ENCODE measurements around the gene LRMDA.

Gene LRMDA

GRCh38 chr10:75553550-75553949 is 122.1 kb downstream of the LRMDA start:
- Histone ChIP-seq H3K36me3 (ENCODE audit: insufficient read depth, low read length) (no peaks in the 10 kb centered on the region), H3K4me1 (ENCODE audit: control insufficient read depth, insufficient read depth, low read length, unreplicated experiment) (no peaks in the 10 kb centered on the region), H3K27me3 (ENCODE audit: insufficient read depth, low read length) (no peaks in the 10 kb centered on the region), H2AFZ (ENCODE audit: low read length, unreplicated experiment) (no peak overlapping the region), H3K79me2 (ENCODE audit: control insufficient read depth, insufficient read depth, low read length, unreplicated experiment) (no peaks in the 10 kb centered on the region), H3K27ac (ENCODE audit: low read depth, low read length) (no peak overlapping the region), H3K4me3 (ENCODE audit: low read depth, low read length) (no peak overlapping the region)

GRCh38 chr10:75555323-75555722 is 123.9 kb downstream of the LRMDA start:
- Histone ChIP-seq H3K4me1 (ENCODE audit: control insufficient read depth, insufficient read depth, low read length, unreplicated experiment) (no peaks in the 10 kb centered on the region), H2AFZ (ENCODE audit: low read length, unreplicated experiment) (no peak overlapping the region), H3K27me3 (ENCODE audit: insufficient read depth, low read length) (no peaks in the 10 kb centered on the region), H3K79me2 (ENCODE audit: control insufficient read depth, insufficient read depth, low read length, unreplicated experiment) (no peaks in the 10 kb centered on the region), H3K36me3 (ENCODE audit: insufficient read depth, low read length) (no peaks in the 10 kb centered on the region), H3K27ac (ENCODE audit: low read depth, low read length) (no peak overlapping the region), H3K4me3 (ENCODE audit: low read depth, low read length) (no peak overlapping the region)

- H3K4me1 ChIP-seq (ENCODE audit: control insufficient read depth, insufficient read depth, low read length, unreplicated experiment) = no peaks in the 10 kb centered on the region
- no peak overlapping the region for H2AFZ ChIP-seq (ENCODE audit: low read length, unreplicated experiment)
- no peaks in the 10 kb centered on the region for H3K27me3 ChIP-seq (ENCODE audit: insufficient read depth, low read length)
- no peak overlapping the region for H3K4me3 ChIP-seq (ENCODE audit: low read depth, low read length)
- H3K27ac ChIP-seq (ENCODE audit: low read depth, low read length) = no peak overlapping the region
- no peaks in the 10 kb centered on the region for H3K36me3 ChIP-seq (ENCODE audit: insufficient read depth, low read length)
- H3K79me2 ChIP-seq (ENCODE audit: control insufficient read depth, insufficient read depth, low read length, unreplicated experiment) = no peaks in the 10 kb centered on the region
Measured at GRCh38 chr10:75556320-75556719, 124.9 kb downstream of the LRMDA start.

- H3K4me3 ChIP-seq (ENCODE audit: low read depth, low read length) = no peak overlapping the region
Measured at GRCh38 chr10:75565286-75566251, 134.1 kb downstream of the LRMDA start.

GRCh38 chr10:75568450-75569130 is 137.2 kb downstream of the LRMDA start:
- H3K36me3 ChIP-seq (ENCODE audit: insufficient read depth, low read length) = no peaks in the 10 kb centered on the region
- no peaks in the 10 kb centered on the region for H3K4me1 ChIP-seq (ENCODE audit: control insufficient read depth, insufficient read depth, low read length, unreplicated experiment)
- no peak overlapping the region for H3K27ac ChIP-seq (ENCODE audit: low read depth, low read length)
- no peaks in the 10 kb centered on the region for H3K79me2 ChIP-seq (ENCODE audit: control insufficient read depth, insufficient read depth, low read length, unreplicated experiment)
- no peak overlapping the region for H2AFZ ChIP-seq (ENCODE audit: low read length, unreplicated experiment)
- H3K4me3 ChIP-seq (ENCODE audit: low read depth, low read length) = no peak overlapping the region
- no peaks in the 10 kb centered on the region for H3K27me3 ChIP-seq (ENCODE audit: insufficient read depth, low read length)

More at GRCh38 chr10:75565286-75566251, 134.1 kb downstream of the LRMDA start:
- H3K36me3 ChIP-seq (ENCODE audit: insufficient read depth, low read length) = no peaks in the 10 kb centered on the region
- H3K79me2 ChIP-seq (ENCODE audit: control insufficient read depth, insufficient read depth, low read length, unreplicated experiment) = no peaks in the 10 kb centered on the region
- H3K4me1 ChIP-seq (ENCODE audit: control insufficient read depth, insufficient read depth, low read length, unreplicated experiment) = no peaks in the 10 kb centered on the region
- H3K27me3 ChIP-seq (ENCODE audit: insufficient read depth, low read length) = no peaks in the 10 kb centered on the region
- no peak overlapping the region for H2AFZ ChIP-seq (ENCODE audit: low read length, unreplicated experiment)
- H3K27ac ChIP-seq (ENCODE audit: low read depth, low read length) = no peak overlapping the region

- Histone ChIP-seq H3K27me3 (ENCODE audit: insufficient read depth, low read length) (no peaks in the 10 kb centered on the region), H3K4me3 (ENCODE audit: low read depth, low read length) (no peak overlapping the region), H3K36me3 (ENCODE audit: insufficient read depth, low read length) (no peaks in the 10 kb centered on the region), H2AFZ (ENCODE audit: low read length, unreplicated experiment) (no peak overlapping the region), H3K27ac (ENCODE audit: low read depth, low read length) (no peak overlapping the region), H3K79me2 (ENCODE audit: control insufficient read depth, insufficient read depth, low read length, unreplicated experiment) (no peaks in the 10 kb centered on the region), H3K4me1 (ENCODE audit: control insufficient read depth, insufficient read depth, low read length, unreplicated experiment) (no peaks in the 10 kb centered on the region)
Measured at GRCh38 chr10:75569506-75569905, 138.1 kb downstream of the LRMDA start.

- Histone ChIP-seq H3K36me3 (ENCODE audit: insufficient read depth, low read length) (no peaks in the 10 kb centered on the region), H3K4me3 (ENCODE audit: low read depth, low read length) (no peak overlapping the region), H3K27ac (ENCODE audit: low read depth, low read length) (no peak overlapping the region), H3K79me2 (ENCODE audit: control insufficient read depth, insufficient read depth, low read length, unreplicated experiment) (no peaks in the 10 kb centered on the region), H3K4me1 (ENCODE audit: control insufficient read depth, insufficient read depth, low read length, unreplicated experiment) (no peaks in the 10 kb centered on the region), H2AFZ (ENCODE audit: low read length, unreplicated experiment) (no peak overlapping the region), H3K27me3 (ENCODE audit: insufficient read depth, low read length) (no peaks in the 10 kb centered on the region)
Measured at GRCh38 chr10:75572478-75572877, 141.1 kb downstream of the LRMDA start.

GRCh38 chr10:75575940-75576339 is 144.5 kb downstream of the LRMDA start:
- Histone ChIP-seq H3K27me3 (ENCODE audit: insufficient read depth, low read length) (no peaks in the 10 kb centered on the region), H3K4me3 (ENCODE audit: low read depth, low read length) (no peak overlapping the region), H2AFZ (ENCODE audit: low read length, unreplicated experiment) (no peak overlapping the region), H3K79me2 (ENCODE audit: control insufficient read depth, insufficient read depth, low read length, unreplicated experiment) (no peaks in the 10 kb centered on the region), H3K36me3 (ENCODE audit: insufficient read depth, low read length) (no peaks in the 10 kb centered on the region), H3K27ac (ENCODE audit: low read depth, low read length) (no peak overlapping the region), H3K4me1 (ENCODE audit: control insufficient read depth, insufficient read depth, low read length, unreplicated experiment) (no peaks in the 10 kb centered on the region)

- Histone ChIP-seq H3K27me3 (ENCODE audit: insufficient read depth, low read length) (no peaks in the 10 kb centered on the region), H3K4me3 (ENCODE audit: low read depth, low read length) (no peak overlapping the region), H3K79me2 (ENCODE audit: control insufficient read depth, insufficient read depth, low read length, unreplicated experiment) (no peaks in the 10 kb centered on the region), H3K4me1 (ENCODE audit: control insufficient read depth, insufficient read depth, low read length, unreplicated experiment) (no peaks in the 10 kb centered on the region), H3K27ac (ENCODE audit: low read depth, low read length) (no peak overlapping the region), H3K36me3 (ENCODE audit: insufficient read depth, low read length) (no peaks in the 10 kb centered on the region), H2AFZ (ENCODE audit: low read length, unreplicated experiment) (no peak overlapping the region)
Measured at GRCh38 chr10:75582102-75582501, 150.7 kb downstream of the LRMDA start.

GRCh38 chr10:75585294-75585693 is 153.9 kb downstream of the LRMDA start:
- no peak overlapping the region for H2AFZ ChIP-seq (ENCODE audit: low read length, unreplicated experiment)
- H3K27ac ChIP-seq (ENCODE audit: low read depth, low read length) = no peak overlapping the region
- H3K36me3 ChIP-seq (ENCODE audit: insufficient read depth, low read length) = no peaks in the 10 kb centered on the region
- no peak overlapping the region for H3K4me3 ChIP-seq (ENCODE audit: low read depth, low read length)
- 0 out of 2 replicates have a peak, but pooled peaks cover 4% of the 10 kb centered on the region for H3K27me3 ChIP-seq (ENCODE audit: insufficient read depth, low read length)
- H3K4me1 ChIP-seq (ENCODE audit: control insufficient read depth, insufficient read depth, low read length, unreplicated experiment) = no peaks in the 10 kb centered on the region
- H3K79me2 ChIP-seq (ENCODE audit: control insufficient read depth, insufficient read depth, low read length, unreplicated experiment) = no peaks in the 10 kb centered on the region

Data from ACC112 (cell line).